NCI-H748 (cell line): ENCODE results near the gene SLC7A14.

Experiments used
- DNase-seq: peaks from one replicate; lab custom pipeline; 2025; ENCODE audit not compliant: unreplicated experiment; lab: John Stamatoyannopoulos, UW

Gene SLC7A14

DNA sequence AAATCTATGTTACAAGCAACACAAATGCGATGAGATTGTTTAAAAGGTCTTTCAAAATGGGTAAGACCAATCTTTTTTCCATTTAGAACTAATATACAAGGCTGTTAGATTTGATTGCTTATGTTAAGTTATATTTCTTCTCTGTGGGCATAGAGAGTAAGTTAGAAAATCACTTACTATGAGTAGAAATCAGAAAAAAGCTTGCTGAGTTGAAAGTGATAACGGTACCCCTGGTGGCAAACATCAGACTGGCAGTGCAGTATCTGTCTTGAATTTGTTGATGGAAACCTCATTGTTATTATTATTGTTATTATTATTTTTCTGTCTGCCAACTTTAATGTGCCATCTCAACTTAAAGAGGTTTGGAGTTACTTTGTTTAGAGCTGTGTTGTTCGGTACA, 154.8 kb downstream of the SLC7A14 start:
- DNase-seq, result no peak

DNA sequence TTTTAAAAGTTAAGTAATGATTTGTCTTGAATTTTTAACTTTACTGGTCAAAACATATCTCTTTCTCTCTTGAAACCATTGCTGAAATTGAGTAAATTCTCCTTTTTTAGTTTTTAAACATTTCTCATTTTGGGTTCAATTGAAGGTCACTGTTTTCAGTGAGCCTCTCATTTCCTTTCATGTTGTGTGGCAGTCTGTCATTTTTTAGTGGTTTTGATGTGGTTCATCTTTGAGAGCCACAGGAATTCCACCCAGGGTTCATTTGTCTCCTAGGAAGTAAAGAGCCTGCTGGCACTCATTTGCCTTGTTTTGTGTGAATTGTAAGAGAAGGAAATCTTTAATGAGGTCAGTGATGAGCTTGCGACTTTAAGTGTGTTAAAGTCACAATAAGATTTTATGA, 156.8 kb downstream of the SLC7A14 start:
- no peak for DNase-seq

DNA sequence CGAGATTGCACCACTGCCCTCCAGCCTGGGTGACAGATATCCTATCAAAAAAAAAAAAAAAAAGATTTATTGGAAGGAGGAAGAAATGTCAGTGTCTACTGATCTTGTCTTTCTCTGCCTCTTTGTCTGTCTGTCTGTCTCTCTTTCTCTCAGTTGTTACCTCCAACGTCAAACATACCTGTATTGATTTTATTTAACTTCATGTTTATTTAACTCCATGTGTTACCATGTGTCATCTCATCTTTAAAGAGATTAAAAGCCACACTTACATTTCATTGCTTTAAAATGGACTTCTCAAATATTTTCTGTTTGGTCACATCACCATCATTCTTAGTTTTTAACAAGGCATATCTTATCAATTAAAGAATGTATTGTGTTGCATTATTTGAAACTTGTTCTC, 157.8 kb downstream of the SLC7A14 start:
- no peak for DNase-seq

DNA sequence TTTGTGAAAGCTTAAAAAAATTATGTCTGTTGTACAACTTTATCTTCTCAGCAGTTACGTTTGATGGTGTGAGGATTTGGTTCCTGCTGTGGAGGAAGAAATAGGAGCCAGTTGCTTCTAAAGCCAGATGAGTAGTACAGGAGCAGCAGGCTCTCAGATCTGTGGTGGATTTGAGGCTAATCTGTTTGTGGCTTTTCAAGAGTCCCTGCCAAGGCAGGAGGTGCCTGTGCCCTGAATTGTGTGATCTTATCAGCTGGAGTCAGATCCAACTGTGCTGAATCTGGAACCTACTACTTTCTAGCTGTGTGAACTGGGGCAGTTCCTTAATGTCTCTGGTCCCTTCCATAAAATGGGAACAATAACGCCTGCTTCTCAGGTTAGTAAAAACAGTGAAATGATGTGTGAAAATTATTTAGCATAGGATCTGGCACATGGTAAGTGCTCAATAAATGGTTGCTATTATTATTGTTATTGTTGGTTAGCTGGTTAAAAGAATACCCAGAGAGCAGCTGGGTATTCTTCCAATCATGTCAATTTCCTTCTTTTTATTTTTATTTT, 159.6 kb downstream of the SLC7A14 start:
- DNase-seq, result no peak

DNA sequence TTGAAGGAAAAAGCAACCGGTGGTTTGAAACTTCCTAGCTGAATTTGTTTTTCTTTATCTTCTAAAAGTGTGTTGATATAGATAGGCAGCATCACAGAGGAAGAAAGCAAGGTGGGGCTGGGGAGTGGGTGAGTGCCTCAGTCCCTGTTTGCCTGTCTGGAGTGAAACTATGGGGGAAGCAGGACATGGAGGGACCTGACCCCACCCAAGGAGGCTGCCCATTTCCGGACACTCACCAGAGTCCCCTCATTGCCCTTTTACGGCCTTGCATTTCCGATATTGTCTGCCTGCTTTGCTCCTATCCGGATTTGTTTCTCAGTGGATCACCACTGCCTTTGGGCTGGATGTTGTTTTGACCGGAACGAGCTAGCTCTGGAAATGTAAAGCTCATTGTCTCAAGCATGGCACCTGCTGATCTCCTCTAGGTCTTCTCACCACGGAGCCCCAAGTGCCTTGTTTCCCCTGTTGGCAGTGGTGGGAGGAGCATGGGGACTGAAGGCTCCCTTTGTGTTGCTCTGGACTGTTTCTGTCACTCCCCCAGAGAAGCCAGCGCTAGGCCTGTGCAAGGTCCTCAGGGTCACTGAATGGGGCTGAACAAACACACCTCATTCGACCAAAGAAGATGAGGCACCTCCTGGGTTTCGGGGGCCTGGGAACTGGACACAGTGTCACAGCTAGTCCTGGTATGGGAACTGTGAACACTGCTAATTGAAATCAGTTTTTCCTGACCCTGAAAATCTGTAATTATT, 160.2 kb downstream of the SLC7A14 start:
- peak; percentile 7 for DNase-seq

DNA sequence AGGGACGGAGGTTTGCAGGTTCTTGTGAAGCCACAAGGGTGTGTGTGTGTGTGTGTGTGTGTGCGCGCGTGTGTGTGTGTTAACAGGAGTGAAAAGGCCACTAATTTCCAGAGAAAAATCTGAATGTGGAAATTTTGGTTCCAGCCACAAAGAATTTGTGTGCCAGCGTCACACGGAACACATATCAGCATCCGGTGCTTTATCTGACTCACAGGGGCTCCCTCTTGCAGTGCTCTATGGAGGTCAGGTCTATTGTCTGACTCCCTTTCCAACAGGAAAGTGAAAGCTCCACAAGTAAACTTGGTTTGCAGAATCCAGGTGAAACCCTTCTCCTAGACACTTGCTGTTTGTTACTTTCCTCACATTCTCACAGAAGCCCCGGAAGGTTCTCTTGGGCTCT, 161.0 kb downstream of the SLC7A14 start:
- no peak for DNase-seq

DNA sequence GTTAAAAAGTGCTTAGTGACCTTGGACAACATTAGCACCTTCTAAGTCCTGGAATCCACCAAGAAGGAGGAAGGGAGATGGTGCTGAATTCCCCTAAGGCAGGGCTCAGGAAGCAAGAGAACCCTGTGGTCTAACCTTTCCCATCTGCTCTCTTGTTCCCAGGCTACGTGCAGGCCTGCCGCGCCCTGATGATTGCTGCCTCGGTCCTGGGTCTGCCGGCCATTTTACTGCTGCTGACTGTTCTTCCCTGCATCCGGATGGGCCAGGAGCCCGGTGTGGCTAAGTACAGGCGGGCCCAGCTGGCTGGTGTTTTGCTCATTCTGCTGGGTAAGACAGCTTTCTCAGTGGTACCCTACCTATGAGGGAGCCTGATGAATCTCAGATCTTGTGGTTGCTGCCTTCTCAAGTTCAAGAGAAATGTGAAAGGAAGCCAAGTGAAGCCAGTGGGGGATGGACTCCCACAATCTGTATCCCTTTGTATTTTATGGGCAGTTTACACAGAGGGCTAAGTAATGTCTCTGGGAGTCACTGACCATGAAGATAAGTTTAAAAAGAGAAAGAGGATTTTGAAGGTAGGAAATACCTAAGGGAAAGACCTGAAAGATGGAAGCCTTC, 162.8 kb downstream of the SLC7A14 start:
- DNase-seq, result no peak

DNA sequence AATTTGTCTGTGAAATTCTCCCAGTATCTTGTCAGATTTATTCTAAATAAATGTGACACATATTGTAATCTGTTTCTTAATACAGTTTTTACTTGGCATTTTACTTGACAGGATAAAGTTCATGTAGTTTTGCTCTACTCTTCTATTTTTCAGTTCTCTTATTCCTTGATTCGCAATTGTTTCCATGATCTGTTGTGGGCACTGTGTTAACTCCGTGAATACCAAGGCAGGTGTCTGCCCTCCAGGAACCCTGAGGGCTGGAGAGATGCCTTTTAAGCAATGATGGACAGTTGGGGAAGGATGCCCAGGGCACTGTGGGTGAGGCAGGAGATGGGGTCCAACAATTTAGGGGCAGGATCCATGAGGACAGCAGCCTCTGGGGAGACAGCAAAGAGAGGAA, 164.1 kb downstream of the SLC7A14 start:
- no peak for DNase-seq

DNA sequence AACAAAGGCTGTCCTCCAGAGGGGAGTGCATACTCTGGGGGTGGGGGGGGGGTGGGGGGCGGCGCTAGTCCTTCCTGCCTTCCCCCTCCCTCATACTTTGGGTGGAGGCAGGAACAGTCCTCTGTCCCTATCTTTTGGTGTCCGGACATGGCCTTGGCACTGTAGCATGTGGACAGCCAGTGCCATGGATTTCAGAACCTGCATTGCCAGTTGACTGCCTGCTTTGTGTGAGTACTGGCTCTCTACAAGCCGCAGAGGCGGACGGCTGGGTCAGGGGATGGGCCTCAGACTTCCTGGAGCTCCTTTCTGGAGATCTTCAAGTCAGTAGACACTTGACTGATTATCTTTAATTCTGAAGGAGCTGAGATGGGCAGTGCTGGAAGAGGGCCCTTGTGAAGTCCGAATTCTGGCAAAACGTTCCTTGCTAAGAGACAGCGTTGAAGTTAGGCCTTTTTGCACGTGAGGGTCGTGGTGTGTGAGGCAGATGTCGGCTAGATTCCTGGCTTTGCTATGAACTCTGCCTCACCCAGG, 164.7 kb downstream of the SLC7A14 start:
- DNase-seq, result no peak

DNA sequence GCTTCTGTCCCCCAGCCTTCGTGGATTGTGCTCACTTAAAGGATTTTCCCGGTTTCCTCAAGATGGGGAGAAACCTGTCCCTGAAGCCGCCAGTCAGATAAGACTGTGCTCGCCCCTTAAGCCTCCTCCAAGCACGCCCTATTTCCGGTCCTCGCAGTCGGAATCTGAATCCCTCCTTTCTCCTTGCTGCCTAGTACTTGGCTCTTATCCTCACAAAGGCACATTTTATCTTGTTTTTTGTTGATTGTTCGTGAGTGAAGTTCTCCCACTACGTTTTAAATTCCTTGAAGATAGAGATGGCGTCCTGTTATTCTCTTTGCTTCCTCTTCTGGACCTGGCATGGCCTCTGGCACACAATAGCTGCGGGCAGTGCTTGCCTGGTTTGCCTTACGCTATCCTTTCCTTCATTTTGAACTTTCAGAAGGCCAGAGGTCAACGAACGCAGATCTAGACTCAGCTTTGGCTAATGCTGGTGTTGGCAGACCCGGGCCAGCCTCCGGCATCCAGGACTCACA, 165.5 kb downstream of the SLC7A14 start:
- no peak for DNase-seq

DNA sequence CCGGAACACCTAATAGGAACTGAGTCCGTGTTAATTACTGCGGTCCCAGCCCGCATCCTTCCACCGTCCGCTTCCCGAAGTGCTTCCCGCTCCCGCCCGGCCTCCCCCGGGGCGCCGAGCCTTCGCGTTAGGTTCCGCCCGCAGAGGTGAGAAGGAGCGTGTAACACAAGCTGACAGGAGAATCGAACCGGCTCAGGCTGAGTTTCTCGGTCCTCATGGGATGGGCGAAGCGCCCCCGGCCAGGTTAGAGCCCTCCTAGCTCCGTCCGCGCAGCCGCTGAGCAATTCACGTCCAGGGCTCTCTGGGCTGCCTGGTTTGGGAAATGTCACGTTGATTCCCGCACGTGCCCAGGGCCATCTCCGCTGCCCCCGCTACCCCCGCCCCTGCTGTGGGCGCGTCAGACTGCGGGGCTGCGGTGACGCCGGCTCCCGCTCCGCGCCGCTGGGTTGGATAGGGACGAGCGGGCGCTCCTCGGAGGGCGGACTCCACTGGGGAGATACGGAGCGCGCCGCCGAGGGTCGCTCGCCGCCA, 166.3 kb downstream of the SLC7A14 start:
- DNase-seq, result no peak

DNA sequence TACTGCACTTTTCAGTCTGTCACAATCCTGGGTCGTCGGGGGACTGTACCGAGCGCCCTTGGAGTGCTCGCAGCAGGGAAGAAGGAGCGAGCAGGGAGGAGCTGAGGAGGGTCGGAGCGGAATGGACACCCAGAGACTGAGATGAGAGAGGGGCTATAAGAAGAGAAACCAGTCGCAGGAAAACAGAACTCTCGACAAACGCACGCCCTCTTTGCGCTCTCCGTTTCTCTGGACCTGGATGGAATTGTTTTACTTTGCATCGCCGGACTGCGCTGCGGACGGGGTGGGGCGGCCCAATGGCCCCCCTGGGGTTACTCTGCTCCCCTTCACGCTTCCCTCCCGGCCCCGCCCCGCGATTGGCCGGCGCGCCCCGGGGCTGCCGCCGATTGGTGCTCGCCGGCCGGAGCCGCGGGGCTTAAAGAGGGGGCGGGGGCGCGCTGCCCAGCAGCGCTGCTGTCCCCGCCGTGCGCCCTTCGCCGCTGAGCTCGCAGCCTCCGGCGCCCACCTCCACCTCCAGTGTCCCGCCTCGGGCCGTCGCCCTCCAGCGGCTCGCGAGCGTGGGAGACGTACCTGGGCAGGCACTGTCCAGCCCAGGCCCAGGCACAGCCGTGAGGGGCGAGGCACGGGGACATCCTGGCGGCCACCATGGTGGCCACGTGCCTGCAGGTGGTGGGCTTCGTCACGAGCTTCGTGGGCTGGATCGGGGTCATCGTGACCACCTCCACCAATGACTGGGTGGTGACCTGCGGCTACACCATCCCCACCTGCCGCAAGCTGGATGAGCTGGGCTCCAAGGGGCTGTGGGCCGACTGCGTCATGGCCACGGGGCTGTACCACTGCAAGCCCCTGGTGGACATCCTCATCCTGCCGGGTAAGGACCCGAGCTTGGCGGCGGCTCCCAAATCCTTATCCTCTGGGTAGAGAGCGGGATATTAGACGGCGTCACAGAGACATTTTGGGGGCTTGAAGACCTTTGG, 167.2 kb downstream of the SLC7A14 start, which contains the start of gene CLDN11:
Gene CLDN11 (plus strand): TSS at position 447 of the 977 bp plus-strand sequence. CDS start 199 bp downstream, at position 646.
- DNase-seq, result peak; percentile 72

DNA sequence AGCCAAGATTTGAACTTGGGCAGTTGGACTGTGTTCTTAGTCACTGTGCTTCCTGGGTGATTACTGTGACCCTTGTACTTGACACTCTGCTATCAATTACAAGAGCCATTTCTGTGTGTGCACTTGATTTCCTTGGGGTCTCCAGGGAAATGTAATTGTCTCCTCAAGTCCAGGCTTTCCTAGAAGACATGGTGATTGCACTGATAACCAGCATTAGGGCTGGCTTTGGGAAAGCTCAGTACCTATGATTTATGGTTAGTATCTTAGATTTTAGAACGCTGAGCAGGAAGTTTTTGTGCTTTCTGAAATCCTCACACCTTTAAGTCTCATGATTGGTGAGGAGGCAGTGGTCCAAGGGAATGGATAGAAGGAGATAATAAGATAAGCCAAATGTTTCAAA, 168.8 kb downstream of the SLC7A14 start:
- DNase-seq, result no peak

DNA sequence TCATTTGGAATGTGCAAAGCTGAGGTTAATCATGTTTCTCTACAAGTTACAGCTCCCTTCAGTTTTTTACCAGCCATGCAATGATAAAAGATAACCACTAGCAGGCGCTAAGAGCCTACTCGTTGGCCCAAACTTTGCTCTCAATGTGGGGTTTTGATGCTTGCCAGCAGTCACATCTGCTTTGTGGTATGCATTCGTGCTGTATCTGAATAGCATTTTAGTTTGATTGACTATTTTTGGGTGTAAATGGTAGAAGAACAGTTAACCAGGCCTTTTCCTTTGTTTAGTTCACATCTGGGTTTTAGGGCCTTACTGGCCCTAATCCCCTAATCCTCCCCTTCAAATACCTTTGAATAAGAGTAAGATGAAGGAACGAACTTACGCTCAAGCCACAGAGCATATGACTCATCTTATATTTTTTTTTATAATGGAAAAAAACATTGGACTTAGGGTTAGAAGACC, 171.6 kb downstream of the SLC7A14 start:
- DNase-seq, result peak; percentile 64

DNA sequence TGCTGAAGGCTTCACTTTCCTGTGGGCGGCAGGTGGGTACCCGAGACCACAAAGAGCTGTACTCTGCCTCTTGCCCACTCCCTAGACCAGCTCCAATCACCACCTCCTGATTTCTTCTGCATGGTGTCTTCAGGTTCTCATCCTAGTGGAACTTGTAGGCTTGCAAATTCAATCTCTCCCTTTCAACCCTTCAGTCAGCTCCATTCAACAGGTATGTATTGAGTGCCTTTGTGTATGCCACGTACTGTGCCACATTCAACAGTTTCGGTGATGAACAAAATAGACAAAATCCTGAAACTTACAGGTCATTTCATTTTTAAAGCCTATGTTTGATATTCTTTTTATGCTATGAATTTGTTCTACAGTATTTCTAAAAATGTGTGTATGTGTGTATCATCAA, 172.6 kb downstream of the SLC7A14 start:
- no peak for DNase-seq

DNA sequence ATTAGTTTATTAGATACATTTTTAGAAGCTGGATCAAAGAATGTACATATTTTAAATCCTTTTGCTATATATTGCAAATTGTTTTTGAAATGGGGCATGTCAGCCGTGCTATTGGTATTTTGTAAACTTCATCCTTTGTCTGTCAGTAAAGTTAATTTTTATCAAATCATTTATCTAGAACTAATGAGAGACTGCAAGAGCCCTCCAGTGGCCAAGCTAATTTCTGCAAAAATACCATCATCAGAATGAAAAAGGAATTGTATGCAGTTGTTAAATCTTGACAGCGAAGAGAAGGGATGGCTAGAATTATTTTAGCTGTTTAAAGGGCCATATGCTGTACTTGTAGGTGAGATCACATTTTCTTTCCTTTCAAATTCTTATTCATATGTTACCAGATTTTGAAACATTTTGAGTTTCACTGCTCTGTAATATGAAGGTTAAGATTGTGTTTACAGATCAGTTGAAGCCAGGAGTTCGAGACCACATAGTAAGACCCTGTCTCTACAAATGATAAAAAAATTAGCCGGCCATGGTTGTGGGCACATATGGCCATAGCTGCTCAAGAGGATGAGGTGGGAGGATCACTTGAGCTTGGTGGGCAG, 175.3 kb downstream of the SLC7A14 start:
- peak; percentile 37 for DNase-seq
